Esophagus (tissue), 2 donors: ENCODE results near the gene CHI3L1. TPM values are rescaled to one million over a fixed set of nuclear protein-coding genes. Genes with fewer than 3 reads are reported as not detected.
A peak's percentile ranks its signal among the peaks of the same experiment; 100 is the strongest.

Experiments used
- H3K27ac ChIP-seq, 2 donors: one replicate each; pipeline ENCODE4 v1.5.1; 2013; ENCODE audit warnings: low read depth in 2 of 2, mild to moderate bottlenecking in 2 of 2, inconsistent platforms in 1 of 2, low read length in 1 of 2, moderate library complexity in 1 of 2
- H3K27me3 ChIP-seq, 2 donors: one replicate each; pipeline ENCODE4 v1.6.1; 2013; ENCODE audit warnings: low read length in 2 of 2, control low read depth in 1 of 2, mild to moderate bottlenecking in 1 of 2; ENCODE audit not compliant: insufficient read depth in 2 of 2, control insufficient read depth in 1 of 2
- H3K36me3 ChIP-seq, 2 donors: one replicate each; pipeline ENCODE4 v1.6.1; 2013; ENCODE audit warnings: low read length in 1 of 2; ENCODE audit not compliant: control insufficient read depth in 2 of 2, insufficient read depth in 2 of 2
- H3K4me1 ChIP-seq, 2 donors: one replicate each; pipeline ENCODE4 v1.6.1; 2013; ENCODE audit warnings: low read length in 1 of 2; ENCODE audit not compliant: control insufficient read depth in 2 of 2, insufficient read depth in 2 of 2
- H3K4me3 ChIP-seq, 2 donors: one replicate each; pipeline ENCODE4 v1.5.1; 2013; ENCODE audit warnings: low read length in 2 of 2, mild to moderate bottlenecking in 2 of 2, low read depth in 1 of 2, moderate library complexity in 1 of 2
- H3K9me3 ChIP-seq, 2 donors: one replicate each; pipeline ENCODE4 v1.6.1; 2013; ENCODE audit warnings: mild to moderate bottlenecking in 2 of 2, low read depth in 1 of 2, low read length in 1 of 2, moderate library complexity in 1 of 2; ENCODE audit not compliant: control insufficient read depth in 2 of 2, insufficient read depth in 1 of 2
- whole genome bisulfite sequencing, 2 donors: extraction: QIAGEN DNeasy Blood & Tissue Kit; methylation state at CpG; one replicate each; pipeline ENCODE4 v1.1.7; 2013; 5-methylcytosine and 5-hydroxymethylcytosine counted together
- polyA plus RNA-seq, 2 donors: library from polyadenylated mRNA; stranded (reverse); fragments of 200-250 nt; gene quantifications; one replicate each; pipeline ENCODE4 v1.2.3, GENCODE V29; 2013
- donor health status: healthy with polysubstance abuse.
- donor health status: Bipolar disorder and iron deficiency.

Gene CHI3L1
- polyA plus RNA-seq, 2 donors, result 3.3 to 19.6 TPM

DNA sequence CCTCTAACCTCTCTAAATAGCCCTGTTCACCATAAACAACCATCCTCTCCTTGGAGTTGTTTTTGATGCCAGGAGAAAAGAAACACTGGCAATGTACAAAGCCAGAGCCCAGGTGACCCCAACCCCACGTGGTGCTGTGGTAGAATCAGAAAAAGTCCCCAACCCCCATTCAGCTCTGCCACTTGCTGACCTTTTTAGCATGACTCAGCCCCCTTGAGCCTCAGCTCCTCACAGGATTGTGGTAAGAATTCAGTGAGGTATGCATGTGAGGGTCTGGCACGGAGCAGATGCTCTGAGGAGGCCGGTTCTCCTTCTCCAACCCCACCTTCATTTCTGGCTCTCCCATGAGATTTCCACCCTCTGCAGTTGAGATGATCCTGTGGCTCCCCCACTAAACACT, 11.1 kb upstream of the CHI3L1 start:
- H3K36me3 ChIP-seq, result no peaks in the 10 kb centered on the region
- H3K4me1 ChIP-seq, result peaks cover 0 to 9% of the 10 kb centered on the region in 2 donors
- no peaks in the 10 kb centered on the region for H3K9me3 ChIP-seq
- no peak overlapping the region for H3K4me3 ChIP-seq
- H3K27ac ChIP-seq, result no peak overlapping the region
- H3K27me3 ChIP-seq, result no peaks in the 10 kb centered on the region
- WGBS, 2 donors, result 57 to 62% methylated on average over 3 of the region's 3 CpGs

DNA sequence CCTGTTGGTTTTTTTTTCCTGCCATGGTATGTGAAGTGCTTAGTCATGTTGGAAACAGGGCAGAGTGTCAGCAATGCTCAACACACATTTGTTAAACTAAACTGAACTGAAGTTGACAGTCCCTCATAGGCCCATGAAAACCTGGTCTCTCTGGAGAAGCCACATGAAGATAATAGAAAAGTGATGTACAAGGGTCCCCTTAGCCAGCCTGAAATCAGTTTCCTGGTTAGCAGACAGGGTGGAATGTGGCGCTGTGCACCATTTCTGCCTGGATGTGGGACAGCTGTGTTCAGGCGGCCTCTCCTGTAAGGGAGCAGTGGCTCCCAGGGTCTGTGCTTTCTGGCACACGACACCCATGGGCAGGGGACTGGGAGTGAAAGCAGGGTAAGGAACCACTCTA, 9.9 kb upstream of the CHI3L1 start:
- no peaks in the 10 kb centered on the region for H3K27me3 ChIP-seq
- WGBS, 2 donors, result 89% methylated on average over 3 of the region's 3 CpGs
- peaks cover 0 to 9% of the 10 kb centered on the region in 2 donors for H3K4me1 ChIP-seq
- H3K4me3 ChIP-seq, result no peak overlapping the region
- H3K36me3 ChIP-seq, result no peaks in the 10 kb centered on the region
- no peak overlapping the region for H3K27ac ChIP-seq
- no peaks in the 10 kb centered on the region for H3K9me3 ChIP-seq

DNA sequence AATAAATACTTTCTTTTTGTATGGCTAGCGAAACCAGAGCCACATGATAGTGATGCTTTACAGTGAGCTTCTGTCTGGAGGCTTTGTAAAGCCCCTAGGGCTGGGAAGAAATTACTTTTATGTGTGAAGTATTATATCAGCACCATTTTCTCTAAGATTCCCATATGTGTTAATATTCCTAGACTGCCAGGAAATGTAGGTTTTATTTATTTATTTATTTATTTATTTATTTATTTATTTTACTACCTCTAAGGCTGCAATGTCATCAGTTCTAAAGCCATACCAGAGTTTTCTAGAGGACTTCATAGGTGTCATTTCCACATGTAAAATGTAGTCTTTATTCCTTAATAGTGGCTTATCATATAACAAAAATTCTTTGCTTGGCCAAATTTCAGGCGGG, 4.4 kb upstream of the CHI3L1 start:
- no peak overlapping the region for H3K27ac ChIP-seq
- no peaks in the 10 kb centered on the region for H3K9me3 ChIP-seq
- no peak overlapping the region for H3K4me3 ChIP-seq
- H3K36me3 ChIP-seq, result no peaks in the 10 kb centered on the region
- peaks cover 0 to 8% of the 10 kb centered on the region in 2 donors for H3K4me1 ChIP-seq
- 95 to 97% methylated on average over 2 of the region's 2 CpGs for WGBS, 2 donors
- no peaks in the 10 kb centered on the region for H3K27me3 ChIP-seq

DNA sequence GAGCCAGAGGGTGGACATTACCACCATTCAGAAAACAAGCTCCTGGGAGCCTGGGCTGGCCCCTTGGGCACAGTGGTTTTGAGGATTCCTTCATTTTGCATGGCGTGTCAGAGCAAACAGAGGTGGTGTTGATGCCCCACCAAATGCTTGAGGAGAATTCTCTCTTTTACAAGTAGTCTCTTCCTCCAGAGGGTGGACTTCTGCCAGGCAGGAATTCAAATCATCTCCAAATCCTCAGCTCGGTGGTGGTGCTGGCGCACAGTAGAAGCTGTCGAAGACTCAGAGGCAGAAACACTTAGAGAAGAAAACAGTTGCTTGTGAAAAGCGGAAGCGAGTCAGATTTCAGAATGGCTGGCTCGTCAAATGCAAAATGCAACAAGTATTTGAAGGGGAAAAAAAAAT, 3.4 kb upstream of the CHI3L1 start:
- Histone ChIP-seq H3K4me3 (no peak overlapping the region), H3K27me3 (no peaks in the 10 kb centered on the region), H3K27ac (no peak overlapping the region), H3K4me1 (peaks cover 0 to 13% of the 10 kb centered on the region in 2 donors), H3K36me3 (no peaks in the 10 kb centered on the region), H3K9me3 (no peaks in the 10 kb centered on the region)
- 62 to 77% methylated on average over 7 of the region's 7 CpGs for WGBS, 2 donors

DNA sequence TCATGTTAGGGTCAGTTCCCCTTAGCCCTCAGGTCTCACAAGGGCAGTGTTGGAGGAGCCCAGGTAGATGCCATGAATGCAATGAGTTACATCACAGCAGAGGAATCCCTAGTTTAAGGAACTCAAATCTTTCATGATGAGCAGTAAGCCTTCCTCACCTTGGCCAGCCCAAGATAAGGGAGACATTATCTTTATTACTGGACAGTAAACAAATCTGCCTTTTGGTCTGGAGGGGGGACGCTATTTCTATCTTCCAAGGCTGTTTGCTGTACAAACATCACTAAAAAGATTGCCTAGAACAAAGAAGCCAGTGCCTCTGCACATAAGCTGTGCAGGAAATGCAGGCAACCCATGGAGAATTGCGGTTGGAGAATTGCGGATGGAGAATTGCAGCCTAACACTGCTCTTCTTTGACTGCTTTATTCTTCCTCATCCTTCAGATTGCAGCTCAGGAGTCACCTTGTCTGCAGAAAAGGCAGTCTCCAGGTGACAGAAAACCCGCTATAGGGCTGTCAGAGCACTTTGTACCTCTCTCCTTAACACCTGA, 2.3 kb upstream of the CHI3L1 start:
- H3K4me3 ChIP-seq, result no peak overlapping the region
- no peaks in the 10 kb centered on the region for H3K27me3 ChIP-seq
- no peaks in the 10 kb centered on the region for H3K9me3 ChIP-seq
- H3K4me1 ChIP-seq, result peaks cover 0 to 13% of the 10 kb centered on the region in 2 donors
- H3K27ac ChIP-seq, result no peak overlapping the region
- no peaks in the 10 kb centered on the region for H3K36me3 ChIP-seq
- 86 to 87% methylated on average over 4 of the region's 4 CpGs for WGBS, 2 donors

DNA sequence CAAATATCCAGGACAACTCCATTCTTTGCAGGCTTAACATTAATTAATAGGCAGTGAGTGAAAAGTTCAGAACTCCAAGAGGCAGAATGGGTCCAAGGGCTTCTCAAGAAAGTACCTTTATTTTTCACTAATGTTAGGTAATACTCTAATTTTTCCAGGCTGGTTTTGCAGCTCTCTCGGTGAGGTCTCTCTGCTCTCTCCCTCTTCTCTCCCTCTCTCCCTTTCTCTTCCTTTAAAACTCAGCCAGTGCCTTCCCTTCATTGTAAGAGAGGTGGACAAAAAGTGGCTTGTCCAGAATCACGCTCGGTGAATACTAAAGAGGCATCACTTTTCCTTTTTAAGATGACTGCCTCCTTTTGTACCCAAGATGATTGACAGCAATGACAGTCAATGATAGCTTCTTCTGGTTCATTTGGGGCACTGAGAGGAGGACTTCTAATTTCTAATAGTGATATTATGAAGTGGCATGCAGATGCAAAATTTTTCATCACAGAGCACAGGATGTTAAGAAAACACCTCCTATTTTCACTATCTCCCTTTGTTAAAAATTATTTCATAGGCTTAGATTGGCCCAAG, 1.3 kb upstream of the CHI3L1 start:
- H3K36me3 ChIP-seq, result no peaks in the 10 kb centered on the region
- H3K4me3 ChIP-seq, result no peak overlapping the region
- no peaks in the 10 kb centered on the region for H3K9me3 ChIP-seq
- 68 to 88% methylated on average over 3 of the region's 3 CpGs for WGBS, 2 donors
- H3K27me3 ChIP-seq, result no peaks in the 10 kb centered on the region
- peaks cover 0 to 13% of the 10 kb centered on the region in 2 donors for H3K4me1 ChIP-seq
- H3K27ac ChIP-seq, result no peak overlapping the region

DNA sequence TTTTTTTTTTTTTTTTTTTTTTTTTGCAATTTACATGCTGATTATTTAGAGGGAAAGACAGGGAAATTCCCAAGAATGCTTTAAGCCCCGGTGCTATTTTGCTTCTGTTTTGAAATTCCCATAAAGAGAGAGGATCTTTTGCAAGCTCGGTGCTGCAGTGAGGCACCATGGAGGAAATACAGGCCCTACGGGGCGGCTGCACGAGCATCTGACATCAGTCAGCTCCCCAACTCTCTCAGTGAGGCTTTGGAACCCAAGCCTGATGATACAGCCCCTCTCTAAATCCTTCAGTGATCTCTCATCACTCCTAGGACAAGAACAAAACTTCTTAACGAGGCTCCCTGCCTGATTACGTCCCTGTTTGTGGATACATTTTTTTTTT, 791 bp upstream of the CHI3L1 start:
- no peaks in the 10 kb centered on the region for H3K36me3 ChIP-seq
- H3K4me3 ChIP-seq, result no peak overlapping the region
- H3K9me3 ChIP-seq, result no peaks in the 10 kb centered on the region
- WGBS, 2 donors, result 38 to 41% methylated on average over 7 of the region's 7 CpGs
- H3K27ac ChIP-seq, result peak overlapping the region in 1 of 2 donors; percentile 90
- H3K27me3 ChIP-seq, result no peaks in the 10 kb centered on the region
- peaks cover 3 to 13% of the 10 kb centered on the region in 2 donors for H3K4me1 ChIP-seq

DNA sequence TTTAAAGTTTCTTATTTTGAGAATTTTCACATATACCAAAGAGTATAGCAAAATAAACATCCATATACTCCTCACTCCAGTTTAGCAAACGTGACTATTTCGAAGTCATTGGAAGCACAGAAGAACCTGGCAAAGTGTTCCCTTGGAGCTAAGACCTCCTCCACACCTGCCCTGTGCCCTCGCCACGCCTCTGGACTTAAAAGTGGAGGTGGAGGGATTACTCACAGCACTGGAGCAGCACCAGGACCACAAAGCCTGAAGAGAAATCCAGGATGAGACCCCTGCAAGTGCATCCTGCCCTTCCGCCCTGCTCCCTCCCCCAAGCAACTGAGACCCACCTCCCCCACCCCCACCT, 436 bp downstream of the CHI3L1 start:
- H3K27ac ChIP-seq, result peak overlapping the region; percentile 52 to 90
- no peak overlapping the region for H3K4me3 ChIP-seq
- WGBS, 2 donors, result 55 to 63% methylated on average over 5 of the region's 5 CpGs

DNA sequence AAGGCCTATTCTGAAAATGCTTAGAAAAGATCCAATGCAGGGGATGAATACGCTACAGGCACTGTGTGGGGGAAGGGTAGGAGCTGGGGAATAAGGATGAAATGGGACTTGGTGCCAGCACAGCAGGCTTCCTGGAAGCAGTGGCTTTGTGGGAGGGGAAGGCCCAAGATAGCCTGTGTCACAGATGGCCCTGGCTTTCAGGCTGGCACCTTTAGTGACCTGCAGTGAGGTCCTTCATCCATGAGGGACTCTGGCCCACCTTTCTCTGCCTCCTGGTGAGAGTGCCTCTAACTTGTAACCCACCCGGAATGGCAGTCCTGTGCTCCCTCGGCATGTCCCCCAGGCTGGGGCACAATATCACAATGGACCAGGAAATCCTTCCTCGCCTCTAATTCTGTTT, 919 bp downstream of the CHI3L1 start:
- Histone ChIP-seq H3K27me3 (no peaks in the 10 kb centered on the region), H3K36me3 (no peaks in the 10 kb centered on the region), H3K4me1 (peaks cover 3 to 13% of the 10 kb centered on the region in 2 donors), H3K27ac (peak overlapping the region; percentile 23 to 90), H3K4me3 (no peak overlapping the region), H3K9me3 (no peaks in the 10 kb centered on the region)
- WGBS, 2 donors, result 80 to 84% methylated on average over 4 of the region's 4 CpGs

More for the DNA sequence above, 436 bp downstream of the CHI3L1 start:
- Histone ChIP-seq H3K4me1 (peaks cover 3 to 13% of the 10 kb centered on the region in 2 donors), H3K36me3 (no peaks in the 10 kb centered on the region), H3K9me3 (no peaks in the 10 kb centered on the region), H3K27me3 (no peaks in the 10 kb centered on the region)

DNA sequence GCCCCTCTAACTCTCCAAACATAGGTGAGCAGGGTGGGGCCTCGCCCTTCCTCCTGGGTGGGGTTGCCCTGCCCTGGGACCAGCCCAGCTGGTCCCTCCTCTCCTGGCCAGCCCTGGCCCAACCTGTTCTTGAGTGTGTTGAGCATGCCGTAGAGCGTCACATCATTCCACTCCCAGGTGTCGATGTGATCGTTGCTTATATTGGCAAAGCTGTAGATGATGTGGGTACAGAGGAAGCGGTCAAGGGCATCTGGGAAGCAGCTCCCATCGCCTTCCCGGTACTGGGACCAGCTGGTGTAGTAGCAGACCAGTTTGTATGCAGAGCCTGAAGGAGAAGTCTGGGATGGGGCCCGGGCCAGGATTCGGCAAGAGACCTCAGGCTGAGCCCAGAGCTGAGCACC, 1.4 kb downstream of the CHI3L1 start:
- Histone ChIP-seq H3K9me3 (no peaks in the 10 kb centered on the region), H3K27ac (peak overlapping the region; percentile 23 to 90), H3K4me3 (no peak overlapping the region), H3K27me3 (no peaks in the 10 kb centered on the region), H3K4me1 (peaks cover 3 to 13% of the 10 kb centered on the region in 2 donors), H3K36me3 (no peaks in the 10 kb centered on the region)
- 79 to 83% methylated on average over 10 of the region's 10 CpGs for WGBS, 2 donors
